Activated T-cell treated with anti-CD3 and anti-CD28 coated beads for 4 hours (primary cell): ENCODE data around the gene ODAD4.
"Not testable (repeated sequence)": the region's sequence is repeated elsewhere in the genome, so short reads cannot be mapped to it uniquely, and the experiment has no call there.

ENCODE experiments used
- DNase-seq: peaks from one replicate; pipeline ENCODE4 v3.0.0-alpha.2; 2020

ODAD4 gene

GRCh38 chr17:41913798-41914197 lies 16.6 kb upstream of the ODAD4 start:
- DNase-seq, result no peak

DNA sequence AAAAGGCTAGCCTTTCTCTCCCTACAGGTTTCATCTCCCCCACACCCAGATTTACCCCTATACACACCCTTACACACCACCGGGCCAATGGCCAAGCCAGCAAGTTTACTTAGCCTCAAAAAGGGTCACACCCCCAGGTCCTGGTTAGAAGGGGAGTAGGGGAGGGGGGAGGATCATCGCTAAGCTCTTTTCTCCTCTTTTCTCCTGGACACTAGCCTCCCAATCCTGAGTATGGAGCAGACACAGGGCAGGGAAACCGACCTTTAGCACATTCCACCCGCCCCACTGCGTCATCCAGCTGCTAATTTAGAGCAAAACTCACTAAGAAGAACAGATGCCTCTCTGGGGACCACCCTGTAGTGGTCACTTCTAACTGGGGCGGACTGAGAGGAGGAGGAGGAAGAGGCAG lies 16.1 kb upstream of the ODAD4 start:
- DNase-seq, result no peak

- DNase-seq, result no peak
Measured at GRCh38 chr17:41915020-41915419, 15.4 kb upstream of the ODAD4 start.

- DNase-seq, result no peak
Measured at GRCh38 chr17:41915566-41915965, 14.9 kb upstream of the ODAD4 start.

DNA sequence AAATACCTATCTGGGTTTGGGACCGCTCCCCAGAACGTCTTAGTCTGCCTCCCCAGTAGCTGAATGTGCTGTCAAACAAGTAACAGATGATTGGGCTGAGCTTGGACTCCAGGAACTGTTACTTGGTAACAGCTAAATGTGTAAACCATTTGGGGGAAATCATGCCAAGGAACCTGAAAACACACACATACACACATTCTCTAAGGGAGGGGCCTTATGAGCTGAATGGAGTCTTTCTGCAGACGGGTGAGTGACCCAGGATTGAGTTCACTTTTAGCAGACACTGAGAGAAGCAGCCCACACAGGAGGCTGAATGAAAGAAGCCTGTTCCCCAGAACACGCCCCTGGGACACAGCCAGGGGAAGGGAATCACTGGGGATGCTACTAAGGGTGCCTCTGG lies 13.2 kb upstream of the ODAD4 start:
- no peak for DNase-seq

GRCh38 chr17:41917679-41918313 lies 12.6 kb upstream of the ODAD4 start:
- peak; percentile 12 for DNase-seq

GRCh38 chr17:41918314-41919164 lies 11.9 kb upstream of the ODAD4 start, which contains the start of gene ACLY:
Gene ACLY, minus strand, starts transcription at chr17:41918951. Its CDS starts 5,078 bp downstream, at chr17:41913873.
- DNase-seq, result peak; percentile 93

- no peak for DNase-seq
Measured at GRCh38 chr17:41919165-41919817, 11.1 kb upstream of the ODAD4 start.

DNA sequence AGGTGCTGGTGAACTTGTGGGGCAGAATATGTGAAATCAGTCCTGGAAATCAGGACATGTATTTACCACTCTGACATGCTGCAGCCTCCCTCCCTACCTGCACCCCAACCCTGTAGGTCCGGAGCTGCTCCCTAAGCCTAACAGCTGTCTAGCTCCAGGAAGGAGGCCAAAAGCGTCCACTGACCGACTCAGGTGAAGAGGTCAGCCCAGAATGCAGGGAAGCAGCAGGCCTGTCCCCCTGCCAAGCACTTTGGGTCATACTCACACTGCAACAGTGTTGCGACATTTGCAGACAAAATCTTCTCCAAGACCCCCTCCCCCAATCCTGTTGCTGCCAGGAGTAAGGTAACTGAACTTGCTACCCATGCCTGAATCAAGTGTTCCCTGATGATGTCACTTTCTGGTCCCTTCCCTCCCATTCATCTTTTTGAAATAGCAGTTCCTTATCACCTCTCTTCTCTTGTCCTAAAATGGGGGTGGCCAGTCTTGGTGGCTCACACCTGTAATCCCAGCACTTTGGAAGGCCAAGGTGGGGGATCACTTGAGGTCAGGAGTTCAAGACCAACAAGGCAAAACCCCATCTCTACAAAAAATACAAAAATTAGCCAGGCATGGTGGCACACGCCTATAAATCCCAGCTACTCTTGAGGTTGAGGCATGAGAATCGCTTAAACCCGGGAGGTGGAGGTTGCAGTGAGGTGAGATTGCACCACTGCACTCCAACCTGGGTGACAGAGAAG lies 10.4 kb upstream of the ODAD4 start:
- DNase-seq, result no peak

GRCh38 chr17:41920580-41920955 lies 9.8 kb upstream of the ODAD4 start:
- no peak for DNase-seq

DNA sequence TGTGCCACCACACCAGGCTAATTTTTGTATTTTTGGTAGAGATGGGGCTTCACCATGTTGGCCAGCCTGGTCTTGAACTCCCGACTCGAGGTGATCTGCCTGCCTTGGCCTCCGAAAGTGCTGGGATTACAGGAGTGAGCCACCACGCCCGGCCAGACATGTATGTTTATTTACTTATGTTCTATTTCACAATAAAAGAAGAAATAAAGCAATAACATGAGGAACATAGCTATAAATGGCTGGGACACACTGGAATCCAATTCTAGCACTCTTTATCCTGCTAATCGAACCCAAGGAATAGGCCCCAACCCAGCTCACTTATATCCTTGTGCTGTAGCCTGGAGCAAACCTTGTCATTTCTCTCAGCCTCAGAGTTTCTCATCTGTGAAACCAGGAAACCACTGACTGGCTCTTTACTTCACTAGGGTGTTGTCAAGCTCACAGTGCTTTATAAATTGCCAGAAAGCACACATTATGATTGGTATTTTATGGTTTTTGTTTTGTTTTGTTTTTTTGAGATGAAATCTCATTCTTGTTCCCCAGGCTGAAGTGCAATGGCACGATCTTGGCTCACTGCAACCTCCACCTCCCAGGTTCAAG lies 4.3 kb upstream of the ODAD4 start:
- no peak for DNase-seq

- DNase-seq, result no peak
Measured at GRCh38 chr17:41928693-41929251, 1.6 kb upstream of the ODAD4 start.

GRCh38 chr17:41930833-41931156 lies 378 bp downstream of the ODAD4 start:
- DNase-seq, result not testable (repeated sequence)

DNA sequence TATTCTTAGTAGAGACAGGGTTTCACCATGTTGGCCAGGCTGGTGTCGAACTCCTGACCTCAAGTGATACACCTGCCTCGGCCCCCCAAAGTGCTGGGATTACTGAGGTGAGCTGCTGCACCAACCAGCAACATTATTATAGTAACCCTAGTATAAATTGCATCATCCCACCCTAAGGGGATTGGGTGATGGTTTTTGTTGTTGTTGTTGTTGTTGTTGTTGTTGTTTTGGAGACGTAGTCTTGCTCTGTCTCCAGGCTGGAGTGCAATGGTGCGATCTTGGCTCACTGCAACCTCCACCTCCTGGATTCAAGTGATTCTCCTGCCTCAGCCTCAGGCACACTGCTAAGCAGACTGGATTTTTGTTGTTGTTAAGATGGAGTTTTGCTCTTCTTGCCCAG lies 1.3 kb downstream of the ODAD4 start:
- not testable (repeated sequence) for DNase-seq

DNA sequence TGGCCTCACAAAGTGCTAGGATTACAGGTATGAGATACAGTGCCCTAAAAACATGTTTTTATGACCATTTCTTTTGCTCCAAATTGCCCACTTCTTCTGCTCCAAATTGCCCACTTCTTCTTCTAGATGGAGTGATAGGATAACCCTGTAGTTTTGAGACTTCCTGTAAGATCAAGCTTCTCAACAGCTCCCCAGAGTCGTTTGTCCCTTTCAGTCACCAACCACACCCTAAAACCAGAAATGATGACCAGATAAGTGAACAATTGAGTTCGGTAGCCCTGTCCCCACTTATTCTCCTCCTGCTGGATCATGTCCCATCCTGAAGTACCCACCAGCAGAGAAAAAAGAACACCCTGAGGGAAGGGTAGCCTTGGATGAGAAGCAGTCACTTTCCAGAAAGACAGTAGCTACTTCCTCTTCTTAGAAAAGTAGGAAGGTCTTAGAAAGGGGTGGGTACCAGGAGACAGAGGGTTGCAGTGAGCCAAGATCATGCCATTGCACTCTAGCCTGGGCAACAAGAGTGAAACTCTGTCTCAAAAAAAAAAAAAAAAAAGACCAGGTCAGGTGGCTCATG lies 2.5 kb downstream of the ODAD4 start:
- no peak for DNase-seq

- no peak for DNase-seq
Measured at GRCh38 chr17:41935641-41936040, 5.2 kb downstream of the ODAD4 start.

DNA sequence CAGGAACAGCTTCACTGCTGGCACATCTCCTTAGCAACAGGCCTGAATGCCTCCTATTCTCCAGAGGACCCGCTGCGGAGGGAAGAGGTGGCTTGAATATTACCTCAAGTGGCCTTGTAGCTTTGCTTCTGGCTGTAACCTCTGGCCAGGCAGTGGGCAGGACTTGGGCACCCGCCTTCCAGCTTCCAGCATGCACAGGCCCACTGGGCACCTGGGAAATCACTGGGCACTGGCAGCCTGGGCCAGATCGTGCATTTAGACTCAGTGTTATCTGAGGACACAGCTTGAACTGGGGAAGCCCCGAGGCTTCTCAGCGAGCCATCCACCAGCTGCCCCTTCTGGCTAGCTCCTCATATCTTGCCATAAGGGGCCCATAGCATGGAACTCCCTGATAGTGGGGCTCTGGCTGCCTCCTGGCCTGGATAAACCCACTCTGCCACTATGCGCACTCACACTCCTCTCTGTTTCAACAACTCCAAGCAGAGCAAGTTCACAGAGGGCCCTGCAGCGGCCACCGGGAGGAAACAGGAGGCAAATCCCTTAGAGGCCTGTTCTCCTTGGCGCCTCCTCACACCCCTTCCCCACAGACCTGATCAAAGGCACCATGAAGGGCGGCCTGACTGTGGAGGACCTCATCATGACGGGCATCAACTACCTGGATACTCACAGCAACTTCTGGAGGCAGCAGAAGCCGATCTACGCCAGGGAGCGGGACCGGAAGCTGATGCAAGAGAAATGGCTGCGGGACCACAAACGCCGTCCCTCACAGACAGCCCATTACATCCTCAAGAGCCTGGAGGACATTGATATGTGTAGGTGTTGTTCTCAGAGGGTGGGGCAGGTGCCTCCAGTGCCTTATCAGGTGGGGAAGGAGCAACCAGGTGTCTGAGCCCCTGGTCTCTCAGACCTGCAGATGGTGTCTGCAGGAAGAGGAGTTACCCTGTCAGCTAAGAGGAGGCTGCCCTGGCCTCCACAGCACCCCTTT lies 7.8 kb downstream of the ODAD4 start:
- no peak for DNase-seq

DNA sequence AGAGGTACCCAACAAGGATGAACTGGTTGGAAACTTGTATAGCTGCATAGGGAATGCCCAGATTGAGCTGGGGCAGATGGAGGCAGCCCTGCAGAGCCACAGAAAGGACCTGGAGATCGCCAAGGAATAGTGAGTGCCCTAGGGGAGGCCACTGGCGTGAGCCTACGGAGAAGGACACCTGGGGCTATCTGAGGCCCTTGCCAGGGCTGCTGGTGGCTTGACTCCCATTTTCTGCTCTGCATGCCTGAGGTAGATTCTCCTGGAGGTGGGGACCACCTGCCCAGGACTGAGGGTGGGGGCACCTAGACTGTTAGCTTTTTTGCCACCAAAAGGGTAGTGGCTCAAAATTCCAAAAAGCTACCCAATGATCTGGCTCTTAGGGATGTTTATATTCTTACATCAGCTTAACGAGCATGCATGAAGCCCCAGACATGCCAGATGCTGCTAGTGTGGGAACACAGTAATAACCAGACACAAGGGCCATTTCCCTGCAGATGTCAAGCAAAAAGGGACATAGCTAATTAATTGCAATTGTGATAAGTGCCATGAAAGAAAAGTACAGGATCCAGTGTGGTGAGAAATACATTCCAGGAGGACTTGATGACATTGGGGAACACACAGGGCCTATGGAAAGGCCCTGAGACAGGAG lies 8.8 kb downstream of the ODAD4 start:
- no peak for DNase-seq

DNA sequence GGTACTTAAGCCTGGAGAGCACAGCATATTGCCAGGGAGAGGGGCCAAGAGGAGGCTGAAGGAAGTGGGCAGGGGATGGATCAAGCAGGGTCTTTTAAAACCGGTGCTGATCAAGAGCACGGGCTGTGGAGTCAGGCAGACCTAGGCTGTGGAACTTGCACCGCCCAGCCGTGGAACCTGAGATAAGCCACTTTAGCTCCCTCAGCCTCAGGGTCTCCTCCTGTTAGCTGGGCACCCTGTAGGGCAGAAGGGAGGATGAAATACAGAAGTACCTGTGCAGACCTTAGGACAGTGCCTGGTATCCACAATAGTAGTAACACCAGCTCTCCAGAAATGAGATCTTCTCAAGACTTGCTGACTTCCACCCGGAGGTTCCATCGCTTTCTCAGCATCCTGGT lies 9.3 kb downstream of the ODAD4 start:
- no peak for DNase-seq

GRCh38 chr17:41941168-41941567 lies 10.8 kb downstream of the ODAD4 start:
- no peak for DNase-seq
